Kidney (tissue), 14 donors: Measurements from ENCODE around the gene PLCB2. TPM values are rescaled to one million over a fixed set of nuclear protein-coding genes. Genes with fewer than 3 reads are reported as not detected.
A peak's percentile ranks its signal among the peaks of the same experiment; 100 is the strongest.

Source experiments
- DNase-seq, 5 donors: peaks; one replicate each; pipeline ENCODE4 v3.0.0-alpha.2; 2013 to 2020
- FAIRE-seq: peaks from 2 replicates; lab custom pipeline; 2012; peaks lifted over from hg19 to GRCh38; lab: Jason Lieb, UNC
- H3K27ac ChIP-seq, 2 donors: one replicate each; pipeline ENCODE4 v1.7.0; 2013; ENCODE audit warnings: low read depth in 2 of 2, low read length in 2 of 2, inconsistent platforms in 1 of 2
- H3K27me3 ChIP-seq: one replicate; pipeline ENCODE4 v1.7.1; 2013; ENCODE audit warnings: low read length, inconsistent platforms; ENCODE audit not compliant: control insufficient read depth, insufficient read depth
- H3K36me3 ChIP-seq, 3 donors: one replicate each; pipeline versions ENCODE4 v1.7.0 to v1.7.1; 2013; ENCODE audit warnings: low read length in 3 of 3, control low read depth in 1 of 3, inconsistent platforms in 1 of 3; ENCODE audit not compliant: insufficient read depth in 3 of 3, control insufficient read depth in 2 of 3
- H3K4me1 ChIP-seq, 3 donors: one replicate each; pipeline versions ENCODE4 v1.7.0 to v1.7.1; 2013; ENCODE audit warnings: low read length in 3 of 3, inconsistent platforms in 1 of 3, low read depth in 1 of 3; ENCODE audit not compliant: control insufficient read depth in 2 of 3, insufficient read depth in 2 of 3
- H3K4me3 ChIP-seq, 3 donors: one replicate each; pipeline versions ENCODE4 v1.7.0 to v1.8.1; 2013; ENCODE audit warnings: low read length in 3 of 3, control low read depth in 1 of 3, inconsistent platforms in 1 of 3
- H3K9ac ChIP-seq, 3 donors: one replicate each; pipeline versions ENCODE4 v1.7.0 to v1.7.1; 2013; ENCODE audit warnings: low read length in 3 of 3, control low read depth in 1 of 3, inconsistent platforms in 1 of 3
- H3K9me3 ChIP-seq, 3 donors: one replicate each; pipeline versions ENCODE4 v1.7.0 to v1.7.1; 2013; ENCODE audit warnings: low read length in 3 of 3, control low read depth in 1 of 3, inconsistent platforms in 1 of 3; ENCODE audit not compliant: control insufficient read depth in 2 of 3, insufficient read depth in 1 of 3
- CTCF ChIP-seq: IDR thresholded peaks from 3 replicates; pipeline ENCODE4 v1.5.1; 2012; ENCODE audit warnings: mild to moderate bottlenecking, moderate library complexity, borderline replicate concordance; ENCODE audit not compliant: insufficient read depth; ENCODE audit errors: extremely low read depth
- intact Hi-C: fragments of 100-400 bp; cut with DNase I; formaldehyde crosslinking; loops from one replicate; pipeline ENCODE4 v1.11.1; 2022
- polyA plus RNA-seq: library from polyadenylated mRNA; stranded (reverse); fragments of 350-450 nt; fragmentation: Illumina TruSeq; extraction: RNeasy Lipid Tissue Mini Kit (QIAGEN cat#74804); gene quantifications from one replicate; pipeline ENCODE4 v1.2.3, GENCODE V29; 2014; ENCODE audit warnings: low read depth, low replicate concordance; ENCODE audit not compliant: insufficient read depth
- total RNA-seq: library from RNA; stranded (reverse); fragmentation: NEBNext Ultra II Directional; extraction: Animal tissue kit (Norgen Biotek cat#: 25700); gene quantifications from one replicate; pipeline ENCODE4 v1.2.1, GENCODE V29; 2021
- donor health status: control.
- donor health status: control.
- donor health status: control.
- donor health status: control.
- donor health status: control.
- donor health status: DM: yes; HTN: yes; CAD: no.
- donor health status: Normal renal cell carcinoma (clear cell type).

The PLCB2 gene
- total and polyA plus RNA-seq, 2 donors from 2014 or later, result 4.4 to 37.2 TPM

GRCh38 chr15:40275523-40275922 is 32.2 kb downstream of the PLCB2 start:
- no peak for FAIRE-seq
- TF ChIP-seq CTCF, result no peak
- Histone ChIP-seq H3K4me1 (peaks cover 0 to 3% (median 0%) of the 10 kb centered on the region in 3 donors), H3K4me3 (no peak overlapping the region), H3K9me3 (no peaks in the 10 kb centered on the region), H3K36me3 (no peaks in the 10 kb centered on the region), H3K27me3 (peaks cover 10% of the 10 kb centered on the region), H3K27ac (no peak overlapping the region), H3K9ac (no peak overlapping the region)
- intact Hi-C loops, result loop anchor here (10.0 kb wide), 1 partner anchor 149 kb away; no protein-coding TSS in a partner anchor
- DNase-seq, result no peak

- Histone ChIP-seq H3K9me3 (no peaks in the 10 kb centered on the region), H3K4me1 (peaks cover 0 to 2% (median 0%) of the 10 kb centered on the region in 3 donors), H3K27me3 (peaks cover 2% of the 10 kb centered on the region), H3K9ac (peak overlapping the region in 1 of 3 donors; percentile 29), H3K4me3 (no peak overlapping the region), H3K27ac (no peak overlapping the region), H3K36me3 (no peaks in the 10 kb centered on the region)
- TF ChIP-seq CTCF, result peak; percentile 100
- intact Hi-C loops, result loop anchor here (5.0 to 10.0 kb wide), 3 partner anchors 57 to 232 kb away; no protein-coding TSS in a partner anchor
- peak; percentile 79 to 88 (median 82) for DNase-seq
- no peak for FAIRE-seq
Observed at GRCh38 chr15:40274350-40275274, 33.1 kb downstream of the PLCB2 start.

GRCh38 chr15:40273428-40273827 is 34.3 kb downstream of the PLCB2 start:
- Histone ChIP-seq H3K4me1 (no peaks in the 10 kb centered on the region), H3K36me3 (no peaks in the 10 kb centered on the region), H3K9ac (no peak overlapping the region), H3K27me3 (no peaks in the 10 kb centered on the region), H3K4me3 (no peak overlapping the region), H3K27ac (no peak overlapping the region), H3K9me3 (no peaks in the 10 kb centered on the region)
- TF ChIP-seq CTCF, result no peak
- no peak for DNase-seq
- no peak for FAIRE-seq
- intact Hi-C loops, result loop anchor here (5.0 to 10.0 kb wide), 3 partner anchors 56 to 231 kb away; no protein-coding TSS in a partner anchor
